ENCODE results near the gene ZFAND6. TPM values are rescaled to one million over a fixed set of nuclear protein-coding genes. Genes with fewer than 3 reads are reported as not detected.

ZFAND6 gene
- total and polyA plus RNA-seq, 2 donors (not counting 1 experiment from before 2014, with no cell fraction given) = 125 to 325 TPM

DNA sequence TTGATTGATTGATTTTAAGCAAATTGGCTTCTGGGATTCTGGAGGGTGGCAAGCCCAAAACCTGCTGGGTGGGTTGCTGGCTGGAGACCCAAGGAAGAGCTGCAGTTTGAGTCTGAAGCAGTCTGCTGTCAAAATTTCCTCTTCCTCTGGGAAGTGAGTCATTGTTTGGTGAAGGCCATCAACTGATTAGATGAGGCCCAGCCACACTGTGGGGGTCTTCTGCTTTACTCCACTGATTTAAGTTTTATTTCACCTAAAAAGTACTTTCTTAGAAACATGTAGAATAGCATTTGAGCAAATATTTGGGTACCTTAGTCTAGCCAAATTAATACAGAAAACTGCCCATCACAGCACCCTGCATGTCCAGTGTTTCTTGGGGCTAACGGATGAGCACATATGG lies 127.1 kb downstream of the ZFAND6 start:
- peaks cover 4% of the 10 kb centered on the region for H3K36me3 ChIP-seq (ENCODE audit: control insufficient read depth, insufficient read depth, low read length)
- H3K9me3 ChIP-seq (ENCODE audit: control insufficient read depth, insufficient read depth, low read depth, low read length) = no peaks in the 10 kb centered on the region
- no peak overlapping the region for H3K9ac ChIP-seq (ENCODE audit: insufficient read depth, low read length)
- H3K27ac ChIP-seq (ENCODE audit: insufficient read depth, low read length) = no peak overlapping the region
- H3K4me1 ChIP-seq (ENCODE audit: control insufficient read depth, extremely low read depth, insufficient read depth, low read length) = peaks cover 9% of the 10 kb centered on the region
- no peaks in the 10 kb centered on the region for H3K79me2 ChIP-seq (ENCODE audit: control insufficient read depth, insufficient read depth, low read length)
- DNase-seq (ENCODE audit: low read depth in 2 of 2) = no peak
- no peaks in the 10 kb centered on the region for H4K20me1 ChIP-seq (ENCODE audit: control insufficient read depth, extremely low read depth, insufficient read depth, low read length)
- no peak for TF ChIP-seq EZH2 (IDR thresholded peaks at IDR 0.05; ENCODE audit: low read length, missing control alignments)
- TF ChIP-seq CTCF (conservative IDR thresholded peaks at IDR 0.05 in 1 of 2, IDR thresholded peaks at IDR 0.05 in 1 of 2; ENCODE audit: low read depth in 1 of 2, low read length in 2 of 2) = no peak
- H2AFZ ChIP-seq (ENCODE audit: low read length) = no peak overlapping the region
- no peak overlapping the region for H3K4me2 ChIP-seq (ENCODE audit: extremely low read depth, insufficient read depth, low read length)
- no peaks in the 10 kb centered on the region for H3K27me3 ChIP-seq (ENCODE audit: control insufficient read depth, insufficient read depth, low read length)
- H3K4me3 ChIP-seq (replicated peaks in 1 of 4; ENCODE audit: control extremely low read depth in 1 of 4, insufficient read depth in 1 of 4, low read depth in 3 of 4, low read length in 4 of 4) = no peak overlapping the region

Other genes starting within 250 kb of the ZFAND6 start
- 17.5 and 21.6 TPM in 2 replicates for gene MTHFS, start 162.7 kb upstream of the ZFAND6 start, total RNA-seq
- 9.5 and 18.8 TPM in 2 replicates for gene MTHFS, start 162.7 kb upstream of the ZFAND6 start, polyA plus RNA-seq
- 5.9 and 8.9 TPM in 2 replicates for gene BCL2A1, start 88.5 kb upstream of the ZFAND6 start, total RNA-seq
- gene BCL2A1, start 88.5 kb upstream of the ZFAND6 start, polyA plus RNA-seq = 0.31 and 2.6 TPM in 2 replicates
- 35.4 and 58.6 TPM in 2 replicates for gene FAH, start 93.3 kb downstream of the ZFAND6 start, total RNA-seq
- gene FAH, start 93.3 kb downstream of the ZFAND6 start, polyA plus RNA-seq = 24.4 and 45.3 TPM in 2 replicates
- under 0.01 TPM in 2 replicates for gene CTXND1, start 192.5 kb downstream of the ZFAND6 start, total RNA-seq
- gene CTXND1, start 192.5 kb downstream of the ZFAND6 start, polyA plus RNA-seq = 0.01 and 0.02 TPM in 2 replicates